B cell (primary cell): Measurements from ENCODE around the gene LDB1. TPM values are rescaled to one million over a fixed set of nuclear protein-coding genes. Genes with fewer than 3 reads are reported as not detected.

Source experiments
- ATAC-seq: fragments of 200-7000 bp; cut with Tn5 transposase; one replicate; pipeline ENCODE4 v1.10.0; 2021; ENCODE audit warnings: low read depth, mild to moderate bottlenecking, moderate number of reproducible peaks, moderate library complexity
- CTCF ChIA-PET: fragments of 350-600 bp; sonication (Branson Sonifier 250); formaldehyde crosslinking; loops from one replicate; lab custom pipeline; 2021; ENCODE audit warnings: antibody characterized with exemption, inconsistent platforms; lab: Charles Lee
- POLR2A ChIA-PET: fragments of 350-600 bp; sonication (Branson Sonifier 250); formaldehyde crosslinking; loops from one replicate; lab custom pipeline; 2021; ENCODE audit warnings: antibody characterized with exemption; lab: Charles Lee
- DNase-seq: peaks from one replicate; pipeline ENCODE4 v3.0.0; 2013
- H2AFZ ChIP-seq: 2 replicates; pipeline ENCODE4 v1.6.1; 2012; ENCODE audit warnings: mild to moderate bottlenecking, low read depth, low read length; ENCODE audit not compliant: insufficient read depth, poor library complexity, severe bottlenecking
- H3K27ac ChIP-seq, 2 donors: 1 replicate in 1 of 2; 2 replicates in 1 of 2; pipeline ENCODE4 v1.5.1; 2012 to 2013; ENCODE audit warnings: low read length in 2 of 2, mild to moderate bottlenecking in 2 of 2, moderate library complexity in 1 of 2
- H3K27me3 ChIP-seq, 4 experiments: fragments of 200-600 bp in 1 of 4; sonication (generic) in 1 of 4; replicated peaks in 1 of 4; 1 replicate in 2 of 4; 2 replicates in 2 of 4; pipeline versions ENCODE4 v1.6.1 to v1.7.0; 2013 to 2016; ENCODE audit warnings: low read length in 3 of 4, mild to moderate bottlenecking in 2 of 4, mixed read lengths in 1 of 4, moderate library complexity in 1 of 4; ENCODE audit not compliant: insufficient read depth in 4 of 4, control insufficient read depth in 3 of 4; ENCODE audit errors: control extremely low read depth in 1 of 4
- H3K36me3 ChIP-seq, 2 experiments: replicated peaks in 1 of 2; 1 replicate in 1 of 2; 2 replicates in 1 of 2; pipeline versions ENCODE4 v1.6.1 to v1.7.1; 2013; ENCODE audit warnings: low read length in 1 of 2; ENCODE audit not compliant: insufficient read depth in 2 of 2, control insufficient read depth in 1 of 2; ENCODE audit errors: control extremely low read depth in 1 of 2, extremely low read depth in 1 of 2
- H3K4me1 ChIP-seq, 2 donors: fragments of 200-600 bp in 1 of 2; sonication (generic) in 1 of 2; 1 replicate in 1 of 2; 2 replicates in 1 of 2; pipeline versions ENCODE4 v1.5.1 to v1.6.1; 2013 to 2017; ENCODE audit warnings: low read length in 2 of 2; ENCODE audit not compliant: control insufficient read depth in 2 of 2, insufficient read depth in 2 of 2
- H3K4me2 ChIP-seq: replicated peaks from 2 replicates; pipeline ENCODE3; 2012; ENCODE audit warnings: mild to moderate bottlenecking, low read depth, low read length; ENCODE audit not compliant: poor library complexity, severe bottlenecking
- H3K4me3 ChIP-seq, 5 experiments: fragments of 200-600 bp in 1 of 5; sonication (generic) in 1 of 5; 1 replicate in 3 of 5; 2 replicates in 2 of 5; pipeline versions ENCODE4 v1.5.1 to v1.7.0; 2011 to 2016; ENCODE audit warnings: low read length in 4 of 5, mild to moderate bottlenecking in 4 of 5, low read depth in 2 of 5, control low read depth in 1 of 5, moderate library complexity in 1 of 5; ENCODE audit not compliant: insufficient read depth in 1 of 5; ENCODE audit errors: control extremely low read depth in 1 of 5, extremely low read depth in 1 of 5
- H3K79me2 ChIP-seq: fragments of 200-600 bp; sonication (generic); one replicate; pipeline ENCODE4 v1.6.0; 2016; ENCODE audit warnings: low read length; ENCODE audit not compliant: control insufficient read depth, insufficient read depth
- H3K9ac ChIP-seq: fragments of 200-600 bp; sonication (generic); 2 replicates; pipeline ENCODE4 v1.6.1; 2017; ENCODE audit warnings: mild to moderate bottlenecking, low read length, moderate library complexity
- H3K9me3 ChIP-seq, 3 donors: one replicate each; pipeline versions ENCODE4 v1.6.1 to v1.7.1; 2013; ENCODE audit warnings: low read length in 2 of 3; ENCODE audit not compliant: control insufficient read depth in 2 of 3, insufficient read depth in 1 of 3; ENCODE audit errors: control extremely low read depth in 1 of 3
- H4K20me1 ChIP-seq: 2 replicates; pipeline ENCODE4 v1.6.0; 2012; ENCODE audit warnings: mild to moderate bottlenecking, low read length; ENCODE audit not compliant: insufficient read depth, control insufficient read depth, poor library complexity, severe bottlenecking
- H3K27ac Mint-ChIP-seq: one replicate; pipeline ENCODE4 v1.8.0; 2021; ENCODE audit warnings: mixed read lengths
- H3K27me3 Mint-ChIP-seq: one replicate; pipeline ENCODE4 v1.8.0; 2021; ENCODE audit warnings: mixed read lengths
- H3K4me1 Mint-ChIP-seq: one replicate; pipeline ENCODE4 v1.8.0; 2021; ENCODE audit warnings: mixed read lengths
- H3K4me3 Mint-ChIP-seq: one replicate; pipeline ENCODE4 v1.8.0; 2021; ENCODE audit warnings: mixed read lengths
- H3K9me3 Mint-ChIP-seq: one replicate; pipeline ENCODE4 v1.8.0; 2022; ENCODE audit warnings: mixed read lengths; ENCODE audit not compliant: insufficient read depth
- EZH2 ChIP-seq: IDR thresholded peaks from 2 replicates; pipeline ENCODE4 v1.6.1; 2012; ENCODE audit warnings: borderline replicate concordance, low read depth, mild to moderate bottlenecking, moderate library complexity, low read length; ENCODE audit not compliant: insufficient read depth, poor library complexity, severe bottlenecking
- WGBS: methylation state at CpG from one replicate; pipeline ENCODE4 v1.1.5; 2013; ENCODE audit warnings: missing lambda C conversion rate; ENCODE audit not compliant: insufficient coverage; 5-methylcytosine and 5-hydroxymethylcytosine counted together
- intact Hi-C: fragments of 100-400 bp; cut with micrococcal nuclease; formaldehyde crosslinking; loops from one replicate; pipeline ENCODE4 v1.10.0; 2022
- polyA plus RNA-seq: library from polyadenylated mRNA; depleted of rRNA; stranded (reverse); fragments of >200 nt; gene quantifications from 2 replicates; pipeline ENCODE4 v1.2.3, GENCODE V29; 2012
- total RNA-seq, 2 donors: library from RNA; stranded (reverse); fragments of 120-200 nt in 1 of 2; gene quantifications; 1 replicate in 1 of 2; 2 replicates in 1 of 2; pipeline versions ENCODE4 v1.2.3 to v1.2.4, GENCODE V29; 2013 to 2022
- TF ChIP-seq, protein P1 (sequence below): fragments of 200-600 bp; IDR thresholded peaks from one replicate; pipeline ENCODE4 v1.8.0; 2022; ENCODE audit warnings: antibody characterized with exemption, mild to moderate bottlenecking

The LDB1 gene
- total and polyA plus RNA-seq, 2 donors (not counting 1 experiment from before 2014, with no cell fraction given), result 114 to 139 TPM

- TF ChIP-seq, protein P1, sequence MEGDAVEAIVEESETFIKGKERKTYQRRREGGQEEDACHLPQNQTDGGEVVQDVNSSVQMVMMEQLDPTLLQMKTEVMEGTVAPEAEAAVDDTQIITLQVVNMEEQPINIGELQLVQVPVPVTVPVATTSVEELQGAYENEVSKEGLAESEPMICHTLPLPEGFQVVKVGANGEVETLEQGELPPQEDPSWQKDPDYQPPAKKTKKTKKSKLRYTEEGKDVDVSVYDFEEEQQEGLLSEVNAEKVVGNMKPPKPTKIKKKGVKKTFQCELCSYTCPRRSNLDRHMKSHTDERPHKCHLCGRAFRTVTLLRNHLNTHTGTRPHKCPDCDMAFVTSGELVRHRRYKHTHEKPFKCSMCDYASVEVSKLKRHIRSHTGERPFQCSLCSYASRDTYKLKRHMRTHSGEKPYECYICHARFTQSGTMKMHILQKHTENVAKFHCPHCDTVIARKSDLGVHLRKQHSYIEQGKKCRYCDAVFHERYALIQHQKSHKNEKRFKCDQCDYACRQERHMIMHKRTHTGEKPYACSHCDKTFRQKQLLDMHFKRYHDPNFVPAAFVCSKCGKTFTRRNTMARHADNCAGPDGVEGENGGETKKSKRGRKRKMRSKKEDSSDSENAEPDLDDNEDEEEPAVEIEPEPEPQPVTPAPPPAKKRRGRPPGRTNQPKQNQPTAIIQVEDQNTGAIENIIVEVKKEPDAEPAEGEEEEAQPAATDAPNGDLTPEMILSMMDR, result no peak
- no peak overlapping the region for H3K27ac ChIP-seq
- CTCF ChIA-PET, result no interaction called here
- no peaks in the 10 kb centered on the region for H3K27me3 ChIP-seq
- no peaks in the 10 kb centered on the region for H3K36me3 ChIP-seq
- intact Hi-C loops, result no loop called here
- ATAC-seq (no peak), DNase-seq (no peak)
- Mint-ChIP-seq H3K27me3 (no peaks in the 10 kb centered on the region), H3K27ac (no peak overlapping the region), H3K9me3 (no peaks in the 10 kb centered on the region), H3K4me1 (no peaks in the 10 kb centered on the region), H3K4me3 (no peak overlapping the region)
- no peak overlapping the region for H3K4me3 ChIP-seq
- H3K4me1 ChIP-seq, result no peaks in the 10 kb centered on the region
- no peak overlapping the region for H3K4me2 ChIP-seq
- H2AFZ ChIP-seq, result no peak overlapping the region
- POLR2A ChIA-PET, result no interaction called here
- H3K79me2 ChIP-seq, result no peaks in the 10 kb centered on the region
- WGBS, result 100% methylated on average over 1 of the region's 3 CpGs
- H3K9ac ChIP-seq, result no peak overlapping the region
- no peaks in the 10 kb centered on the region for H3K9me3 ChIP-seq
- no peaks in the 10 kb centered on the region for H4K20me1 ChIP-seq
Measured at GRCh38 chr10:102085336-102085735, 34.8 kb downstream of the LDB1 start.

DNA sequence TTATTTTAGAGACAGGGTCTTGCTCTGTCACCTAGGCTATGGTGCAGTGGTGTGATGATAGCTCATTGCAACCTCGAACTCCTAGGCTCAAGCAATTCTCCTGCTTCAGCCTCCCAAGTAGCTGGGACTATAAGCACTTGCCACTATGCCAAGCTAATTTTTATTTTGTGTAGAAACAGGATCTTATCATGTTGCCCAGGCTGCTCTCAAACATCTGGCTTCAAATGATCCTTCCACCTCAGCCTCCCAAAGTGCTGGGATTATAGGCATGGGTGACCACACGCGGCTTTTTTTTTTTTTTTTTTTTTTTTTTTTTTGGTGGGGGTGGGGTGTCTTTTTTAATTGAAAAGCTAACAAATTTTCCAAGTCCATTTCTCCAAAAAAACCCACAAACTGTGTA lies 36.6 kb downstream of the LDB1 start:
- Histone ChIP-seq H3K79me2 (no peaks in the 10 kb centered on the region), H2AFZ (no peak overlapping the region), H4K20me1 (no peaks in the 10 kb centered on the region), H3K4me3 (no peak overlapping the region), H3K27me3 (no peaks in the 10 kb centered on the region), H3K4me1 (no peaks in the 10 kb centered on the region), H3K9me3 (no peaks in the 10 kb centered on the region), H3K9ac (no peak overlapping the region), H3K4me2 (no peak overlapping the region), H3K36me3 (no peaks in the 10 kb centered on the region), H3K27ac (no peak overlapping the region)
- Mint-ChIP-seq H3K4me3 (no peak overlapping the region), H3K27me3 (no peaks in the 10 kb centered on the region), H3K9me3 (no peaks in the 10 kb centered on the region), H3K4me1 (no peaks in the 10 kb centered on the region), H3K27ac (no peak overlapping the region)
- intact Hi-C loops, result no loop called here
- DNase-seq, result no peak
- no CpG with 5 or more reads among the region's 3 CpGs for WGBS
- CTCF ChIA-PET, result interaction anchor here (1.6 kb wide), 1 partner anchor 10 kb away, joined by 10 read pairs; no protein-coding TSS in a partner anchor
- TF ChIP-seq, protein P1, result no peak
- TF ChIP-seq EZH2, result no peak
- no peak for ATAC-seq
- POLR2A ChIA-PET, result interaction anchor here (0.6 to 0.7 kb wide), 2 partner anchors 268 to 1612 kb away, joined by 9 to 10 read pairs; no protein-coding TSS in a partner anchor
